NCI-H1930 (cell line): Measurements from ENCODE around the gene DPY30.

Experiments used
- DNase-seq, 2 experiments: peaks; one replicate each; lab custom pipeline; 2025; lab: John Stamatoyannopoulos, UW

DPY30 gene

DNA sequence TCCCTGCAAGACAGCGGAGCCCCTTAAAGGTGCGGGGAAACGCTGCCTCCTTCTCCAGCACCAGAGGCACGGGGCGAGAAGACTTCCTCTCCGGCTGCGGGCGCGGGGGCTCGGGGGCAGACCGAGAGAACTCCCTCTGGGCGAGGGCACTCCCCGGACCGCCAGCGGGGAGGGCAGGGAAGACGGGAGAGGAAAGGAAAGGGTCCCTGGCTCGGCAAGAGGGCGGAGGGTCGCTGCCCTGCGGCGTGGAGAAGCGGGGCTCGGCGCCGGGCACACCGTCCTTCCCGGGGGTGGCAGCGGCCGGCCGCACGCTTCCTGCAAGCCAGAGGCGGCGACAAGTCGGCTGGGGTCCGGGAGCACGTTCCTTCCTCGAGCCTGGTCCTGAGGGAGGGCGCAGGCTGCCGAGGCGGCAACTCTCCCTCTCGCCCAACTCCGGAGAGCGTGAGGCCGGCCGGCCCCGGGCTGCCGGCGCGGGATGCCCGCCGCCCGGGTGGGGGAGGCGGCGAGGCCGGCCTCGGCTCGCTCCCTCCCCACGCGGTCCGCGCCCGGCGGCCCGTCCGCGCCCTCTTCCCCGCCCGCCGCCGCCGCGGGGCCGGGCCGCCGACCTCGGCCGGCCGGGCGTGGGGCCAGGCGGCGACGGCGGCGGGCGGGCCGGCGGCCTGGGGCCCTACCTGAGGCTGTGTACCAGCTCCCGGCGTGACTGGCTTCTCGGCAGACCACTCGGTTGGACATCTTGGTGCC is 29.9 kb downstream of the DPY30 start:
- no peak for DNase-seq

DNA sequence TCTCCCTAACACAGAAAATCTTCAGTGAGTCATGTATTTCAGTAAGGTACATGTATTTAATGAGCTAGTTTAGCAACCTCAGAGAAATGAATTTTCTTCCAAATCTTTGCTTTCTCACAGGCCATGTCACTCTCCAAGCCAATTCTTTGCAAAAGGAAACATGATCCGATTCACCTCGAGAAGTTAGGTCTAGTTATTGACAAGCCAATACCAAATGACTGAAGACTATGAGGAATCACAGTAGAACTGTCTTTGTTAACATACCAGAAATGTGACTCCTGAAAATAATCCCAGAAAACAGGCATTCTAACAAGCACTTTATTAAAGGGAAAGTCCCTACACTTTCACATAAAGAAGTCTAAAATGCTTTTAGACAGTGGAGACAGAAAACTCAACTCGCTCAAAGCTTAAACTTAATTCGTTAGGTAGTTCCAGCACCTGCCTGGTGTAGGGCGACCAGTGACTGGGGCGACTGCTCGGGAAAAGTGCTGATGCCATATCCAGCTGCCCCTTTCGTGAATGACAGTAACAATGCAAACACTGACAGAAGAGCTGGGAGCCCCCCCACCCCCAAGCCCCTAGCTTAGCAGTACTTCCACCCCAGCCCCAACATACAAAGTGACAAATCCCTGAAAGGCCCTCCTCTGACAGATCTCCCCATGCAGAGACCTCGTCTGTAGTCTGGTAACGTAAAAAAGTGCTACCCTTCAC is 30.6 kb downstream of the DPY30 start:
- no peak for DNase-seq

DNA sequence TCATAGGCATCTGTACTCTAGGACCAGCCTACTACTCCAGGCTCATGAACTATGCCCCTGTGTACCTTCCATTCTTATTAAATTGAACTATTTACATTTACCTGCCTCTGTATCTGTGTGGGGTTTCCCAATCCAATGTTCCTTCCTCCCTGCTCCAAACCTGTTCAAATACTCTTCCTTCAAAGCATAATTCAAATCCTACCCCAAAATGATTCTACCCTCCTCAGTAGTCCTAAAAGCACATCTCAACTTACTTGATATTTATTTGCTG is 32.5 kb downstream of the DPY30 start:
- no peak for DNase-seq

DNA sequence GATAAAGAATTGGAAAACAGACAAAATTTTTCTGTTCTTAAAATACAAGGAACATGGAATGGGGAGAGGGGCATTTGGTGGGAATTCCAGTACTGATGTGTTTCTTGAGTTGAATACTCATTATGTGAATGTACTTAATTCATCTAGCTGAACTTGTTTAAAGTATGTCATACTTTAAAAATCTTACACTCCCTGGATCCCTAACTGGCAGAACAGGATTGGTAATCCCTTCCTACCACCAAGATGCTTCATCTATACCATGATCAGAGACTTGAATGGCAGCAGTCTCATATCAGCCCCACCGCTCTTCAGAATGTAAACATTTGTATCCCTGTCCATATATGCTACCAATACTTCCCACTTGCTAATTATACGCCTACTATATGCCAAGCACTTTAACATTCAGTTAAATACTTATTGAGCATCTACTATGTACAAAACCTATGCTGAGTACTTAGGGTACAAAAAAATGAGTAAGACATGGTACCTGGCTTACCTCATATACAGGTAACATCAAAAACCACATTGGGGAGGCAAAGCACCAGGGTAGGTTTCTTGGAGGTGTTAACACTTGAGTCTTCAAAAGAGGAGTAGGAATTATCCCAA is 34.1 kb downstream of the DPY30 start:
- DNase-seq = no peak

DNA sequence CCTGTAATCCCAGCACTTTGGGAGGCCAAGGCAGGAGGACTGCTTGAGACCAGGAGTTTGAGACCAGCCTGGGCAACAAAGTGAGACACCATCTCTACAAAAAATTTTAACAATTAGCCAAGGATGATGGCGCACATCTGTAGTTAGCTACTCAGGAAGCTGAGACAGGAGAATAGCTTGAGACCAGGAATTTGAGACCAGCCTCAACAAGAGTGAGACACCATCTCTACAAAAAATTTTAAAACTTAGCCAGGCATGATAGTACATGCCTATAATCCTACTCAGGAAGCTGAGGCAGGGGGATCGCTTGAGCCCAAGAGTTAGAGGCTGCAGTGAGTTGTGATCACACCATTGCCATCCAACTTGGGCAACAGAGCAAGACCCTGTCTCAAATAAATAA is 35.8 kb downstream of the DPY30 start:
- no peak for DNase-seq

DNA sequence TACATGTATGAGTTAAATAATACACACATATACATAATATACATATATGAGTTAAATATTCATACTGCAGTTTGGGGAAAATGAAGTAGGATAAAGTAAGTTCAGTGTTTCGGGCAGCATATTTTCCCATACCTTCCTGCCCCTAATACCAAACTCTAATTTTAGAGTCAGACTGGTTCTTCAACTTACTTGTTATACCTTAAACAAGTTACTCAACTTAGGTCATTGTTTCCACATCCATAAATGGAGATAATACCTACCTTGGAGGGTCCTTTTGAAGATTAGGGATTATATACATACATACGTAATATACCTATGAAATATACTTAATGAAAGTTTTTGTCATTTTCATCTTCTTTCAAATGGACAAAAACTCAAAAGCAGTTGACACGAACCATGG is 37.2 kb downstream of the DPY30 start:
- DNase-seq = no peak

DNA sequence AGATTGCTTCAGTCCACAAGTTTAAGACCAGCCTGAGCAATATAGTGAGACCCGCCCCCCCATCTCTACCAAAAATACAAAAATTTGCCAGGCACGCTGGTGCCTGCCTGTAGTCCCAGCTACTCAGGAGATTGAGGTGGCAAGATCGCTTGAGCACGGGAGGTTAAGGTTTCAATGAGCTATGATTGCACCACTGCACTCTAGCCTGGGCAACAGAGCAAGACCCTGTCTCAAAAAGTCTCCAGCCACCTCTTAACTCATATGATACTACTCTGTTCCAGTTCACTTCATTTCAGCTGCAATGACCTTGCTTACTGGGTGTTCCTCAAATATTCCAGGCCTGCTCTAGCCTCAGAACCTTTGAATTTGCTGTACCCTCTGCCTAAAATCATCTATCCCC is 40.2 kb downstream of the DPY30 start:
- no peak for DNase-seq

DNA sequence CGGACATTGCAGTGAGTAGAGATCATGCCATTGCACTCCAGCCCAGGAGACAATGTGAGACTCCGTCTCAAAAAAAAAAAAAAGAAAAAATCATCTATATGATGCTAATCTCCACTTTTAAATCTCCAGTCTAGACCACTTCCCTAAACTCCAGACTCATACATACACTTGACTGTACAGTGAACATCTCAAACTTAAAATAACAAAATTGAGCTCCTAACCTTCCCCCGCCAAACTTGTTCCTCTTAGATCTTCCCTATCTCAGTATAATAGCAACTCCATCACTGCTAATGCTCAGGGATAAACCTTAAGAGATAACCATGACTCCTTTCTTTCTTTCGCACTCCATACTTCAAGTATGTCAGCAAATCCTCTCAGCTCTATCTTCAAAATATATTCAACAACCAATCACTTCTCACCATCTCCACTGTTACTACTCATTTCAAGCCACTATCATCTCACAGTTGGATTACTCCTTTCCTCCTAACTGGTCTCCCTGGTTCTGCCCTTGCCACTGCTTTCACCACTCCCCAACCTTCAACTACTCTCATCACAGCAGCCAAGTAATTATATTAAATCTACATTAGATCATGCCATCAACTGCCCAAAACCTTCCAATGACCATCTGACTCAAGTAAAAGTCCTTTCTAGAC is 40.7 kb downstream of the DPY30 start:
- no peak for DNase-seq

DNA sequence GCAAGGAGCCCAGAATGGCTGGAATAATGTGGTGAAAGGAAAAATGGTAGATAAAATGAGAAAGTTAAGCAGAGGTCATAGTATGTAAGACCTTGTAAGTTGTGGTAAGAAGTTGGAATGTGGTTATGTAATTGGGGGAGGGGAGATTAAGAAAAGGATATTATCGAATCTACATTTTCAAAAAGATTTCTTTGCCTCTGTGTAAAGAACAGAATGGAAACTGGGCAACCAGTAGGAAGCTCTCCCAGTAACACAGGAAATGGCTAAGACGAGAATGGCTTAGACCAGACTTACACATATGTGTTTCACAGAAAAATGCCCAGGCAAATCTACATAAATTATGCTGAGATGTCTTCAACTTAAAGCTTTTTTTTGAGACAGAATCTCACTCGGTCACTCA is 42.0 kb downstream of the DPY30 start:
- no peak for DNase-seq

DNA sequence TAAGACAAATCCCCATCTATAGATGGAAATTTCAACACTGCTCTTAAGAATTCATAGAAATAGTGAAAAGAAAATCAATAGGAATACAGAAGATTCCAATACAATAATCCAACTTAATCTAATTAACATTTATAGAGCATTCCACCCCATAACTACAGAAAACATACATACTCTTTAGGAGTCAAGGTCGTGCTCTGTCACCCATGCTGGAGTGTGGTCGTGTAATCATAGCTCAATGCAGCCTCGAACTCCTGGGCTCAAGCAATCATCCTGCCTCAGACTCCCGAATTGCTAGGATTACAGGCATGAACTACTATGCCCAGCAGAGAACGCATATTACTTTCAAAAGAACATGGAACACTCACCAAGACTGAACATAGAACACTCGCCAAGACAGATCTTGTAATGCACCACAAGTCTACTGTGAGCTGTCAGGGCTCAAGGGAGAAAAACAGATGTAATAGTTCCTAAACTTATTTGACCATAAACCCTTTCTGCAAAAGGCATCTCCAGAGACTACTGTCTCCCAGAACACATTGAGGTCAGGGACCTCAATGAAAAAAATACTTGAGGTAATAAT is 42.9 kb downstream of the DPY30 start:
- DNase-seq = no peak

DNA sequence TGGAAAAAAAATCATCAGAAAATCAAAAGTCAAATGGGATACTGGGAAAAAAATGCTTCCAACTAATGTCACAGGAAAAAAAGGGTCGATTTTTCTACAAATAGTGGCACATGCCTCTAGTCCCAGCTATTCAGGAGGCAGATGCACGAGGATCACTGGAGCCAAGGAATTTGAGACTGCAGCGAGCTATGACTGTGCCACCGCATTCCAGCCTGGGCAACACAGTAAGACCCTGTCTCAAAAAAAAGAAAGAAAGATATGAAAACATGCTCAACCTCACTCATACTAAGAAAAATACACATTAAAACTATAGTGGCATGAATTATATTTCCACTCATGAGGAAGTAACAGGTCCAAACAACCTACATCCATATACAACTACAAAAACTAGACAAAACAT is 46.7 kb downstream of the DPY30 start:
- DNase-seq = no peak

DNA sequence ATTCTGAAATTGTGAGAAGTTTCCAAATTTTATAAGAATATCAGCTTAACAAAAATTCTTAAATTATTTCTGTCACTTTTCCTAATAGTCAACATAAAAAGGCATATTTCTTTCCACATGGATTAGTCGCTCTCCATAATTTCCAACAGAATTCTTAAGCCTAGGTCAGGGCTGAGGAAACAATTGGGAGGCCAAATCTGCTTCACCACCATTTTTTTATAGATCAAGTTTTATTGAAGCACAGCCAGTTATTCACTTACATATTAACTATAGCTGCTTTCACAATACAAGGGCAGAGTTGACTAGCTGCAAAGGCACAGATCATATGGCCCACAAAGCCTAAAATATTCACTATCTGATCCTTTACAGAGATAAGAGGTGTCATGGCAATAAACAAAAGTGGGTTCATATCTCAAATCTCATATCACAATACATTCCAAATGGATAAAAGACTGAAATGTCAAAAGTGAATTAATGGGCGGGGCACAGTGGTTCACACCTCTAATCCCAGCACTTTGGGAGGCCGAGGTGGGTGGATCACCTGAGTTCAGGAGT is 47.5 kb downstream of the DPY30 start:
- no peak for DNase-seq

DNA sequence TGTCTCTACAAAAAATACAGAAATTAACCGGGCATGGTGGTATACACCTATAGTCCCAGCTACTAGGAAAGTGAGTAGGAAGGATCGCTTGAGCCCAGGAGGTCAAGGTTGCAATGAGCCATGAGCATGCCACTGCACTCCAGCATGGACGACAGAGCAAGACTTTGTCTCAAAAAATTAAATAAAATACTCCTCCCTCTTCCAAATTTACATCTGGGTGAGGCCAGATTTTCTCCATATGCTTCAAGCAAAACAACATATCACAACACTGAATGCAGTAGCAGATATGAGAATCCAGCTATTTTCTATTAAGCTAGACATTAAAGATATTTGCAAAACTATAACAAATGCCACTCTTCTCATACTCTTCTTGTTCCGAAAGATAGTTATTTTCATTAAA is 49.7 kb downstream of the DPY30 start:
- DNase-seq = no peak

DNA sequence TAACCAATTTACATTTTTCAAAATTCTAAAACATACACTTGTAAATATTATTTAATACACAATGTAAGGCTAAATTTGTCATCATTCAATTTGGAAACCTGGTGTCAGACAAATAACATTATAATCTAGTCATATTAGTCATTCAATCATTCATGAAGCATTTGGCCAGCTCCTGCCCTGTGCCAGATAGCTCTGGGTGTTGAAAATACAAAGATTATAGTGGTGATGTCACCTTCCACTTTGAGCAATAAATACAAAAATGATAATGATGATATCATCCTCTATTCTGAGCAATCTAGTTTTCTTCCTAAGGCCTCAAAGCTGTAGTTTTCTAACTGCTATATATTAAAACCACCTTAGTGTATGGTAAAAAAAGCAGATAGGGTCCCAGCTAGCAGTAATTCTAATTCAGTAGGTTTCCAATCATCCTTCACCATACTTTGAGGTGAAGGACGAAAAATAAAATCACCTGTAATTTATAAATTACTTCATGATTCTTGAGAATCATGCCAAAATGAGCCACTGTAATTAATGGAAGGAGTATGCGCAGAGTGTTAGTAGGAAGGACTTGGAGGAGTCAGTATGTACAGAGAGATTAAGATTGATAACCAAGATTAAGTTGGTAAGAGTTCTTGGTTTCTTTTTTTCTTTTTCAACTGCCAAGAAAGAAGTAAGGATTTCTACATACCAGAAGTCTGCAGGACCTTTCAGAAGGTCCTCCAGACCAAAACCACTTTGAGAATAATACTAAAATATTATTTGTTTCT is 52.0 kb downstream of the DPY30 start:
- DNase-seq = no peak

DNA sequence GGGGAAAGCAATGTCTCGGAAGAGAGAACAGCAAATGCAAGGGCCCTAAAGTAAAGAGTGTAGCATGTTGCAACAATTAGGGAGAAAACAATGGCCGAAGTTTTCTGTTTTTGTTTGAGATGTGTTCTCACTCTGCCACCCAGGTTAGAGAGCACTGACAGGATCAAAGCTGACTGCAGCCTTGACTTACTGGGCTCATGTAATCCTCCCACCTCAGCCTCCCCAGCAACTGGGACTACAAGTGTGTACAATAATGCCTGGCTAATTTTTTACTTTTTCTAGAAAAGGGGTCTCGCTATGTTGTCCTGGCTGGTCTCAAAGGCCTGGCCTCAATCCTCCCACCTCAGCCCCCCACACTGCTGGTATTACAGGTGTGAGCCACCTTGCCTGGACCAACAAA is 52.7 kb downstream of the DPY30 start:
- DNase-seq = no peak

DNA sequence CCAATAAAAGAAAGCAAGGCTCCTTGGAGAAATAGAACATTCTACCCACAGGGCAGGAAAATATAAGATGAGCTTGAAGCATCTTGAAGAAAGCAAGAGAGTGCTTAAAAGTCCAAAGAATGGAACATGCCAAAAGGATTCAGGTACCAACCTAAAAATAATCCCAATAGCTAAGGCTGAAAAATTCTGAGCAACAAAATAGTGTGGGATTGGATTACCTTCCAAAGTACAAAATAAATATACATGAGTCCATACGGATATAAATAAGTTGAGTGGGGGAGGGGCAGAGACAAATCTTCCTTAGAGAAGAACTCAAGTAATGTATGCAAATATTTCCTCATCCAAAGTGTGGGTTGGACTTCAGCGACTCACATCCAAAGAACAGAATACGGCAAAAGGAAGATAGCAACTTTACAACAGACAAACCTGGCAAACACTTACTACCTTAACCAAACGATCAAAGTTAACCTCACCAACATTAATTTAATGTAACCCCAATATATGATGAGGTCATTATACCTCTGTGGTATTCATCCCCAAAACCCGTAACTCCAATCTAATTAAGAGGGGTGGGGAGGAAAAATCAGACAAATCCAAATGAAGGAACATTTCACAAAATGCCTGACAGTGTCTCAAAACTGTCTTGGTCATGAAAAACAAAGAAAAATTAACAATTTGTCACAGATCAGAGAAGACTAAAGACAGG is 55.7 kb downstream of the DPY30 start:
- DNase-seq = no peak

DNA sequence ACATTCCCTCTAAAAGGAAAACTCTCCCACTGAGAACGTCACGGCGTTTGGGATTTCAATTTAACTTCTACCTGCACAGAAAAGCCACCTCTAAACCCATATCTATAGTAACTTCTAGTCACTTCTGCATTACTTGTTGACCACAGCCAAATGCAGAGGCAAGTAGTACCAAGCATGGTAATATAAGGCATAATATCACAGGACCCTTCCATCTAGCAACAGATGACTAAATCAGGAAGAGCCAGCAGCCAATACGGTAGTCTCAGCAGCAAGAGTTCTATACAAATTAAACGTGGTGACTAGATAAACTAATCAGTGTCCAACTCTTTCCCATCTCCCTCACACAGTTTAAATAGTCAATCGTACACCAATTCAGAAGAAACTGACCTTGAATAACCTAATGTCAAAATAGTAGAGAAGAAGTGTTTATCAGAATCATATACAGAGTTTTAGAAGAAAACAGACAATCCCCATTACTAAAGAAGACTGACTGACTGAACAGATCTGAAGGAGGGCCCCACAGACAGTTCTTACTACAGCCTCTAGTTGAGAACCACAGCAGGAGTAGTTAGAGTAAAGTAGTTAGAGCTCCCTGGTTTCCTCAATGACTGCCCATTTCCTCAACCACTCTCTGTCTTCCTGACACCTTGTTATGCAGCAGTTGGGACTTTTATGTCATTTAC is 58.8 kb downstream of the DPY30 start:
- DNase-seq = no peak

DNA sequence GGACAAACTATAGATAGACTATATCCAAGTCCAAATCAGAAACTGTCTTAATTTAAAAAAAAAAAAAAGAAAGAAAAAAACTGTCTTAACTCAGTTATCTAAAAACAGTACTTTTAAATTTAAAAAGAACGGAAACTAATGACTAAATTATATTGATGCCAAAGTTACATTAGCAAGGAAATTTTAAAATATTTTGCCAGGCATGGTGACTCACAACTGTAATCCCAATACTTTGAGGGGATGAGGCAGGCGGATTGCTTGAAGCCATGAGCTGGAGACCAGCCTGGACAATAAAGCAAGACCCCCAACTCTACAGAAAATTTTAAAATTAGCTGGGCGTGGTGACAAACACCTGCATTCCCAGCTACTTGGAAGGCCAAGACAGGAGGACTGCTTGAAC is 59.6 kb downstream of the DPY30 start:
- no peak for DNase-seq

DNA sequence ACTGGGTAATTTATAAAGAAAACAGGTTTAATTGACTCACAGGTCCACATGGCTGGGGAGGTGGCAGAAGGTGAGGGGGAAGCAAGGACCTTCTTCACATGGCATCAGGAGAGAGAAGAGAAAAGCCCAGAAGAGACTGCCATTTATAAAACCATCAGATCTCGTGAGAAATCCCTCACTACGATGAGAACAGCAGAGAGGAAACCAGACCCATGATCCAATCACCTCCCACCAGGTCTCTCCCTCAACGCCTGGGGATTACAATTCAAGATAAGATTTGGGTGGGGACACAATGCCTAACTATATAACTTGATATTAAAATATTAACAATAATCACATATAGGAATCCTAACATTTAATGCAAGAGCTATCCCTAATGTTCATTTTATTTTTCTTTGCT is 60.6 kb downstream of the DPY30 start:
- no peak for DNase-seq

DNA sequence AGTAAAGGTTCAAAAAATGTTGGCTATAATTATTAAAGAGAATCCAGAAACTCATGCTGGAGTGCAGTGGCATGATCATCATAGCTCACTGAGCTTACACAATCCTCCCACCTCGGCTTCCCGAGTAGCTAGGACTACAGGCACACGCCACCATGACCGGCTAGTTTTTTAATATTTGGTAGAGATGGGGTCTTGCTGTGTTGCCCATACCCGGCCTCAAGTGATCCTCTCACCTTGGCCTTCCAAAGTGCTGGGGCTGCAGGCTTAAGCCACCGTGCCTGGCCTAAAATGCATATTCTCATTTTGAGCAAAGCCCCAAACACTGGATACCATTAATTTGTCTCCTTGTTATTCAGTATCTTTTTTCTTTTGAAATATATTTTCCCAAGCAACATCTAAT is 61.2 kb downstream of the DPY30 start:
- DNase-seq = no peak
